ENCODE results near the gene TMEM184A.

TMEM184A gene

GRCh38 chr7:1555046-1555812, 776 bp downstream of the TMEM184A start:
- in situ Hi-C loops (cut with HindIII; ENCODE audit: low sequenced_read_pairs) = no loop called here

DNA sequence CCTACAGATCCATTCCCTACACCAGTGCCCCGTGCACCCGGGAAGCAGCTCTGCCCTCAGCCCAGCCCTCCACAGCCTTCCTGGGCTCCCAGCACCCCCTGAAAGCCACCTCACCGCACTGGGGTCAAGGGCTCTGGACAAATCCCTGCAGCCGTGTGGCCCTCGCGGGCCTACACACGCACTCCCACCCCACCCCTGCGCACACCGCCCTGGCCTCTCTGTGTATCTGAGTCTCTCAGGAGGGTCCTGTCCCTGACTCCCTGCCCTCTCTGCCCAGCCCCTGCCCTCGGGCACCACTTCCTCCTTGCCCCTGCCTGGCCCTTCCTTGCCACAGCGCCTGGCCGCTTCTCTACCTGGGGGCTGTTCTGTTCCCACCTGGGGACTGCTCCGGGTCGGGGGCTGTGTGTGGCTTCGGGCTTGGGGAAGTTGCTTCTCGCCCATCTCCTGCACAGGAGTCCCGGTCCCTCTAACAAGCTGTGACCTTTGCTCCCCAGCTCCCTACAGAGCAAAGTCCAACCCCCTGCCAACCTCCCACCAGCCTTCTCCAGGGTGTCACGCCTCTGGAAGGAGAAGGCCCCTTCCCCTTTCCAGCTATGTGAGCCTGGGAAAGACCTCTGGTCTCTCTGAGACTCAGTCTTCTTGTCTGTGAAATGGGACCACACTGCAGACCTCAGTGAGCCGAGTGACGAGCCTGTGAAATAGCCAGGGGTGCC, 1.5 kb downstream of the TMEM184A start:
- in situ Hi-C loops (cut with HindIII; ENCODE audit: low sequenced_read_pairs) = no loop called here

DNA sequence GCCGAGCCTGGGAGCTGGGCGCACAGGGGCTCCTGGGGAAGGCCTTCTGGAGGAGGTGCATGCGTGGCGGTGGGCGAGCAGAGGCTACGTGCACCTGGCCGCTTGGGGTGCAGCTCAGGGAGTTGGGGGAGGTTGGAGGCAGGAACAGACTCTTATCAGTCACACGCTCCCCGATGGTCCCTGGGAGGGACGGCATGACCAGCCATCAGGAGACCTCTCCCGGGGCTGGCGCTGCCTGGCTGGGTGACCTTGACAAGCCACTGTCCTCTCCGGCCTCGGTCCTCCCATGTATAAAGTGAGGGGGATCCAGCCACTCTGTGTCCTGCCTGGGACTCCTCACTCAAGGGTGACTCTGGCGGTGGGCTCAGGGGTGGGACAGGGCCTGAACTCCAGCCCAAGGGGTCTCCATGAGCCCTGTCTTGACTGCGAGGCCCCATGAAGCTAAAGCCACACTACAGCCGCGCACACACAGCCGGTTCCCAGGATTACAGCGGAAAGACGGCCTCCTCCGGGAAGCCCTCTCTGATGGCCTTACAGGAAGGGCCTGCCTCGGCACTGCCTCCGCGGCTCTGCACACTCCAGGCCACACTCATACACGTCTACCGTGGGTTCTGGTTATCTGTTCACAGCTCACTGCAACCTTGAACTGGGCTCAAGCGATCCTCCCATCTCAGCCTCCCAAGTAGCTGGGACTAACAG, 2.3 kb downstream of the TMEM184A start:
- in situ Hi-C loops (cut with HindIII; ENCODE audit: low sequenced_read_pairs) = no loop called here

- in situ Hi-C loops (cut with HindIII; ENCODE audit: low sequenced_read_pairs) = no loop called here
Measured at GRCh38 chr7:1552200-1552599, 3.8 kb downstream of the TMEM184A start.

- in situ Hi-C loops (cut with HindIII; ENCODE audit: low sequenced_read_pairs) = no loop called here
Measured at GRCh38 chr7:1550846-1551155, 5.2 kb downstream of the TMEM184A start.

GRCh38 chr7:1550005-1550845, 5.8 kb downstream of the TMEM184A start:
- in situ Hi-C loops (cut with HindIII; ENCODE audit: low sequenced_read_pairs) = no loop called here

- in situ Hi-C loops (cut with HindIII; ENCODE audit: low sequenced_read_pairs) = no loop called here
Measured at GRCh38 chr7:1549357-1550004, 6.5 kb downstream of the TMEM184A start.

- in situ Hi-C loops (cut with HindIII; ENCODE audit: low sequenced_read_pairs) = no loop called here
Measured at GRCh38 chr7:1548944-1549343, 7.1 kb downstream of the TMEM184A start.

DNA sequence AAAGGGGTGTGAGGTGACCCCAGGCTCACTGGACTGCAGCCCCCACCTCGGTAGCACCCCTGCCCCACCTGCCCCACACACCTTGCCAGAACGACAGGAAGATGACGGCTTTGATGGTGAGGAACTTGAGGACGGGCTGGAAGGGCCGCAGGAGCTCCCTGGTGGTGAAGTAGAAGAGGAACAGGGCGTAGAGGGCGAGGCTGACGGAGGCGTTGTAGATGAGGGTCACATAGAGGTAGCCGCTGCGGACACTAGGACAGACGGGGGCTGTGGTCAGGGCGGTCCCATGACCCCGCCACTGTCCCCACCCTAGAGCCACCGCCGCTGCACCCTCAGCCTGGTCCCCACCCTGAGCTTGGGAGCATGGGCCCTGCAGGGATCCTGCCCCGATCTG, 7.6 kb downstream of the TMEM184A start:
- in situ Hi-C loops (cut with HindIII; ENCODE audit: low sequenced_read_pairs) = no loop called here

DNA sequence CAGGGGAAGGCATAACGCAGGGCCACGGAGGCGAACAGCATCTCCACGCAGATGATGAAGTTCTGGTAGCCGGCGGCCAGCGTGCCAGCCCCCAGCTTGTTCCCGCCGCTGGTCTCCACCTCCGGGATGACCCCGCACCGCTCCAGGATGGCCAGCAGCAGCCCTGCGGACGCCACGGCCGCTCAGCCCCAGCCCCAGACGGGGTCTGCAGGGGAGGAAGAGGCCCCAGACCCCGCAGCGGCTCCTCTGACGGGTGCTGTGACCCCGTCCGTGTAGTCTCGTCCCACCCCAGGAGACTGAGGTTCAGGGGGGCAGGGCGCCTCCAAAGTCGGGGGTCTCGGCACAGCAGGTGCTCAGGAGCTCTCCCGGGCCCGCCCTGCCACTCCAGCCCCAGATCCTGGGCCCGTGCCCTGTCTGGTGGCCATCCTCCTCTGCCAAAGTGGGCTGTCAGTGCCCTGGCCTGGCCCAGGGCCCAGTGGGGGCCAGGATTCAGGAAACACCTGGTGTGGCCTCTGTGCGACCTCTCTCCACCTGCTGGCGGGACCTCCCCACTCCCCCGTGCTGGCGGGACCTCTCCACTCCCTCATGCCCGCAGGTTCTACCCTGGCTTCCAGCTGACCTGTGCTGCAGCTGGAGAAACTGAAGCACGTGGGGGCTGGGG, 8.1 kb downstream of the TMEM184A start:
- in situ Hi-C loops (cut with HindIII; ENCODE audit: low sequenced_read_pairs) = no loop called here

DNA sequence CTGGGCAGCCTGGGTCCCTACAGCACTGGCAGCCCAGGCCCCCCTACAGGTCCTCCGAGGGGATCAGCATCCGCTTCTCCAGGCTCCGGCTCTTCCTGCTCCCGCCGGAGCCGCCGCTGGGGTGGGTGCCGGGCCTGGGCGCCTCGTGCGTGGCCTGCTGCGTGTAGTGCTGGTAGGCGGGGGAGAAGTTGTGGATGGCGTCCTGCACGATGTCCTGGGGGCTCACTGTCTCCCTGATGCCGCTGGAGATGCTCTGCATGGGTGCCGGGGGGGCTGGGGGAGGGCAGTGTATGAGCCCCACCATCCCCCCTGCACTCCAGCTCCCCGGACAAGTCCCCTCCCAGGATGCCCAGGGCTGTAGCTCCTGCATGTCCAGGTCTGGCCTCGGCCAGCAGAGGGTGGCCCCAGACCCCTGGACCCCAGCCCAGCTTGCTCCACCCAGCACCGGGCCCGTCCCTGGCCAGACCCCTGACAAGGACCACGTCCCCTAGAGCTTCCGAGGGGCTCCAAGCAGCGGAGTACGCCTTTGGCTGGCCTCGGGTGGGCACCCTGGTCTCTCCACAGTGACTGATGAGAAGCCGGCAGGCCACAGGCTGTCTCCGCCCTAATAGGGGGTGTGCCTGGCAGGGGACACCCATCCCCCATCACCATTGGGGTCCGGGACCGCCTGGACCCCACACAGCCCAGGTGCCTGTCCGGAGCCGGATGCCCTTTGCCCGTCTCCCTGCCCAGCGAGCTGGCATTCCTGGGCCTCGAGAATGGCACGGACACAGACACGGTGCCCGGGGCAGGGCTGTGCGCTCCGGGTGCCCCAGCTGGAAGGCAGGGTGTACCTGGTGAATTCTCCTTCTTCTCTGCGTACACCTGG, 8.9 kb downstream of the TMEM184A start:
- in situ Hi-C loops (cut with HindIII; ENCODE audit: low sequenced_read_pairs) = no loop called here

GRCh38 chr7:1546274-1546908, 9.6 kb downstream of the TMEM184A start:
- in situ Hi-C loops (cut with HindIII; ENCODE audit: low sequenced_read_pairs) = no loop called here

DNA sequence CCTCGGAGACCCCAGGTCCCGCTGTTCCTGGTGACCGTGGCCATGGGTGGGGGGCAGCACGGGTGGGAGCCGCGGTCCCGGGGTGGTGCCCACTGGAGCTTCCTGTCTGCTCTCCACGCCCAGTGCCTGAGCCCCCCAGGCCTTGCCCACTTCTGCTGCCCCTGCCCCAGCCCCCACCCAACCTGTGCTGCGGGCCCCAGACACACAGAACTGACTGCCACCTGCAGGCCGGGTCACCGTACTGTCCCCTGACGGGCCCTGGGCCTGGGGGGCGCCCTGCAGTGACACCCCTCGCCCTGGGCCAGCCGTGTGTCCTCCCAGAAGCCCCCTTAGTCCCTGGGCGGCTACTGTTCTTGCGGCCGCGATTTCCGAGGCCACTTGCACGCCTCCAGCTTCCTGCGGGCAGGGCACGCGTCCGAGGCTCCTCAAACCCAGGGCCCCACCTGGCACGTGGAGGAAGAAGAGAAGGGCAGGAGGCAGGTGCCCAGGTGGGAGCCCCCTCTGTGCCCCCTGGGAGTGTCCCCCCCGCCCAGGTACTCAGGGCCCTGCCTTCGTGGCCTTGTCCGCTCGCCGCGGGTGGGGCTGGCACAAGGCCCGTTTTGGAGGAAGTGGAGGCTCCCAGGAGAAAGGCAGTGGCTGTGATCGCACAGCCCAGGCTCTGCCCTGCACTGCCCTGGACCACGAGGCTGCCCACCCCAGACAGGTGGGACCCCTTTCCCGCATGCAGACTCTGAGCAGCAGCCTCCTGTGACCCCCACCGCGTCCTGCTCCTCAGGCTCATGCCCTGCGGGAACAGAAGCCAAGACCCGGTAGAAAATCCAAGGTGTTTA, 10.4 kb downstream of the TMEM184A start:
- in situ Hi-C loops (cut with HindIII; ENCODE audit: low sequenced_read_pairs) = no loop called here

DNA sequence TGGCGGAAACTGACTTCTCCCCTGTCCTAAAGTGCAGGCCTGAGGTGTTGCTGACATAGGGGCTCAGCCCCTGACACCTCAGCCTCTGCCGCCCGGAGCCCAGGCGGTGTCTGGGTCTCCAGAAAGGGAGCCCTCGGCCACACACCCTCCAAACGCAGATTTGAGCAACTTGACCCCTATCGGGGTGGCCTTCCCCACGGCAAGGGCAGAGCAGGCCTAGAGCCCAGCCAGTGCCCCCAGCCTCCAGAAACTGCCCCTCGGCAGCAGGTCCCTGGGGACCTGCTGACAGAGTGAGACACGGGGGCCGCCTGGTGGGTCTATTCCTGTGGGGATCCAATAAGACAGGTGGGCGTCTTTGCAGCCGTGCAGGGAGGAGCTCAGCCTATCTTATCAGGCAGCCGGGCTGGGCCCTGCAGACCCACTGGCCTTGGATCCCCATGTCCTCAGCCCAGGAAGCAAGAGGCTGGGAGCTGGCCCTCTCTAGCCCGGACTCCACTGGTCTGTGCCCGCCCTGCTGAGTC, 11.0 kb downstream of the TMEM184A start:
- in situ Hi-C loops (cut with HindIII; ENCODE audit: low sequenced_read_pairs) = no loop called here

DNA sequence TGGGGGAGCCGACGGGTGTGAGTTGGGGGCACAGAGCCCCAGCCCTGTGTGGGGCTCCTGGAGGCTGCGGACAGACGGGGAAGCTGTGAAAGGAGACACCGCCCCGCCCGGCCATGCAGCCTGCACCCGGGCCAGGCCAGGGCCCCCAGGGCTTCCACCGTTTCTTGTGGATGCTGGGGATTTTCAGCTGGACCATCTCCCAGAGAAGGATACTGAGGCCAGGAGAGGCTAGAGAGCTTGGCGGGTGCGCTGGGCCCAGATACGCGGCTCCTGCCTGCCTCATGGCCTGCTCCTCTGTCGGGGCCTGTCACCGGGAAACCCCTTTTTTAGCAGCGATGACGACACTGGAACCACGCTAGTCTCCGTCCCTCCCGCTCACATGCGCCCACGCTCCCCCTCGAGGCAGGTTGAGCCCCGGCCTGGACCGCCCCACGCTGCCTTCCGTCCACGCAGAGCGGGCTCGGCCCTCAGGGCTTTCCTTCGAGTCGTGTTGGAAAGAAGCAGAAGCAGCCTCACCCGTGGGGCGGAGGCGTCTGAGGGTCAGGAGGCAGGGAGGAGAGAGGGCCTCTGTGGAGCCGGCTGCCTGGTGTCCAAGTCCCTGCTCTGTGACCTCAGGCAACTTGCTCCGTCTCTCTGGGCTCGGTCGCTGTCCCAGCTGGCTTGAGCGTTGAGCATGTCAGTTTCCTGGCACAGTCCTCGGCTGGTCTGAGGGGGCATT, 11.7 kb downstream of the TMEM184A start:
- in situ Hi-C loops (cut with HindIII; ENCODE audit: low sequenced_read_pairs) = no loop called here

- in situ Hi-C loops (cut with HindIII; ENCODE audit: low sequenced_read_pairs) = no loop called here
Measured at GRCh38 chr7:1543826-1544177, 12.2 kb downstream of the TMEM184A start.
